ENCODE results near the gene MEP1A. TPM values are rescaled to one million over a fixed set of nuclear protein-coding genes. Genes with fewer than 3 reads are reported as not detected.

The MEP1A gene
- total and polyA plus RNA-seq, 2 donors (not counting 3 experiments of a cell fraction or from before 2014, with no cell fraction given): not detected

DNA sequence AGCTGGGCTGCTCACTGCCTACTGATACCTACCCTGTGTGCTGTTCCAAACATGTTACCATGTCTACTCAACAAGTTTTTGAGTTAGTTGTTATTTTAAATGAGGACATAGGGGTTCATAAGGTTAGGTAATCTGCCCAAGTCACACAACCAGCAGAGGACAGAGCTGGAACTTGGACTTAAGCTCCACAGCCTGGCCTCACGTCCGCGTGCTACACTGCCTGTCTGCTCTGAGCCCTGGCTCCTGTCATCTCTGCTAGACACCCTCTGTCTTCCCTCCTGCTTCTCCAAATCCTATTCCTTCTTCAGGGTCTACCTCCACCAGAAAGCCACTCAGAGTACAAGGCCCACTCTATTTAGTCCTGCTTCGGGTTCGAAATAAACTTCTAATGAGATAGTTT, 28.2 kb upstream of the MEP1A start:
- no peak overlapping the region for H3K9ac ChIP-seq (replicated peaks; ENCODE audit: extremely low read depth, insufficient read depth, low read length)
- H3K27ac ChIP-seq (ENCODE audit: insufficient read depth, low read depth, low read length): no peak overlapping the region
- no peaks in the 10 kb centered on the region for H3K79me2 ChIP-seq (ENCODE audit: control insufficient read depth, insufficient read depth, low read length)
- H4K20me1 ChIP-seq (replicated peaks; ENCODE audit: control insufficient read depth, extremely low read depth, insufficient read depth, low read length): no peaks in the 10 kb centered on the region
- no peaks in the 10 kb centered on the region for H3K9me3 ChIP-seq (replicated peaks; ENCODE audit: control insufficient read depth, insufficient read depth, low read length)
- peaks cover 0 to 5% of the 10 kb centered on the region in 2 experiments for H3K27me3 ChIP-seq (ENCODE audit: control insufficient read depth in 2 of 2, insufficient read depth in 2 of 2, low read length in 2 of 2)
- BruUV-seq (replicated peaks): no TSS peak
- H3K36me3 ChIP-seq (ENCODE audit: control insufficient read depth in 2 of 2, extremely low read depth in 1 of 2, insufficient read depth in 2 of 2, low read length in 2 of 2): no peaks in the 10 kb centered on the region
- H3K9me1 ChIP-seq (replicated peaks; ENCODE audit: control insufficient read depth, extremely low read depth, insufficient read depth, low read length): no peaks in the 10 kb centered on the region
- intact Hi-C loops (cut with micrococcal nuclease) (no loop called here), dilution Hi-C loops (cut with MboI; ENCODE audit: extremely low pct_ligation_motif_present, low sequenced_read_pairs) (no loop called here)
- TF ChIP-seq EZH2 (IDR thresholded peaks at IDR 0.05; ENCODE audit: borderline replicate concordance, low read depth, low read length, severe bottlenecking) (no peak), POLR2AphosphoS5 (IDR thresholded peaks at IDR 0.05; ENCODE audit: insufficient read depth, low read depth, low read length) (no peak), FOS (IDR thresholded peaks at IDR 0.05; ENCODE audit: borderline replicate concordance, insufficient read depth, low read length) (no peak), CTCF (IDR thresholded peaks at IDR 0.05; ENCODE audit: extremely low read depth in 1 of 2, insufficient read depth in 1 of 2, low read depth in 1 of 2, low read length in 2 of 2) (no peak), MYC (IDR thresholded peaks at IDR 0.05; ENCODE audit: low read depth, low read length) (no peak), POLR2A (IDR thresholded peaks at IDR 0.05; ENCODE audit: low read depth, low read length) (no peak), GATA2 (IDR thresholded peaks at IDR 0.05; ENCODE audit: insufficient read depth, insufficient read length, low read depth, low read length) (no peak), JUN (IDR thresholded peaks at IDR 0.05; ENCODE audit: borderline replicate concordance, insufficient read depth, insufficient read length, low read depth) (no peak)
- TF ChIP-seq, protein P1, sequence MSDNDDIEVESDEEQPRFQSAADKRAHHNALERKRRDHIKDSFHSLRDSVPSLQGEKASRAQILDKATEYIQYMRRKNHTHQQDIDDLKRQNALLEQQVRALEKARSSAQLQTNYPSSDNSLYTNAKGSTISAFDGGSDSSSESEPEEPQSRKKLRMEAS (IDR thresholded peaks at IDR 0.05; ENCODE audit: insufficient read depth, insufficient read length): no peak
- no peak overlapping the region for H2AFZ ChIP-seq (ENCODE audit: low read depth, low read length)
- no peak overlapping the region for H3K4me3 ChIP-seq (replicated peaks in 1 of 3; ENCODE audit: insufficient read depth in 1 of 3, low read depth in 1 of 3, low read length in 3 of 3)
- ChIA-PET CTCF (interaction anchor here (1.1 kb wide), 1 partner anchor 18 kb away, joined by 3 read pairs; no protein-coding TSS in a partner anchor), POLR2A (no interaction called here)
- no peak for FAIRE-seq
- no peaks in the 10 kb centered on the region for H3K4me1 ChIP-seq (ENCODE audit: control insufficient read depth, extremely low read depth, insufficient read depth, low read length)
- no peak for DNase-seq (ENCODE audit: low read depth, low spot score)
- no peak overlapping the region for H3K4me2 ChIP-seq (ENCODE audit: insufficient read depth, low read length)

All from endothelial cell of umbilical vein (primary cell).